HuH-7 (cell line): Measurements from ENCODE around the gene FALEC.
A peak's percentile ranks its signal among the peaks of the same experiment; 100 is the strongest.
"Not testable (repeated sequence)": the region's sequence is repeated elsewhere in the genome, so short reads cannot be mapped to it uniquely, and the experiment has no call there.

Source experiments
- DNase-seq: peaks from one replicate; pipeline ENCODE4 v3.0.0; 2011; ENCODE audit warnings: low spot score

Gene FALEC

DNA sequence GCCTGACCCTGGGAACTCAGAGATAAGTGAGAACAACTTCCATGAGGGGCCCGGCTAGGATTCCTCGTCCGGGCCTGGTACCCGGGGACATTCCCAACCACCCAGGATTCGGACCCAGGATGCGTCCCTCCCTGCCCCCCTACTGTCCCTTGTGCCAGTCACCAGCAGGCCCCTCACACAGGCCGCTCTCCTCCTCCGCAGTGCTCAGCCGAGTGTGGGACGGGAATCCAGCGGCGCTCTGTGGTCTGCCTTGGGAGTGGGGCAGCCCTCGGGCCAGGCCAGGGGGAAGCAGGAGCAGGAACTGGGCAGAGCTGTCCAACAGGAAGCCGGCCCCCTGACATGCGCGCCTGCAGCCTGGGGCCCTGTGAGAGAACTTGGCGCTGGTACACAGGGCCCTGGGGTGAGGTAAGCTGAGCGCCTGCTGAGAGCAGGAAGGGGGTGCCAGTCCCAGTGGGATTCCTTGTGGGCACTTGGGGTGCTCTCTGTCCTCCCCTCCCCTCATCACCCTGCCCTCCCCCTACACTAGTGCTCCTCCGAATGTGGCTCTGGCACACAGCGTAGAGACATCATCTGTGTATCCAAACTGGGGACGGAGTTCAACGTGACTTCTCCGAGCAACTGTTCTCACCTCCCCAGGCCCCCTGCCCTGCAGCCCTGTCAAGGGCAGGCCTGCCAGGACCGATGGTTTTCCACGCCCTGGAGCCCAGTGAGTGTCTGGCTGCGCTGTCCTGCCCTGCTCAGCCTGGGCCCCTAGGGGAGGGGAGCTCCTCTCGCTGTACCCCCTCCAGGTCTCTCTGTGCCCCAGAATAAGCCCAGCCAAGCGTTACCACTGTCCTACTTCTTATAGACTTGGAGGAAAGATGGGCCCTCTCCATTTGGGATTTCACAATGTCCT is 43.5 kb downstream of the FALEC start:
- no peak for DNase-seq

DNA sequence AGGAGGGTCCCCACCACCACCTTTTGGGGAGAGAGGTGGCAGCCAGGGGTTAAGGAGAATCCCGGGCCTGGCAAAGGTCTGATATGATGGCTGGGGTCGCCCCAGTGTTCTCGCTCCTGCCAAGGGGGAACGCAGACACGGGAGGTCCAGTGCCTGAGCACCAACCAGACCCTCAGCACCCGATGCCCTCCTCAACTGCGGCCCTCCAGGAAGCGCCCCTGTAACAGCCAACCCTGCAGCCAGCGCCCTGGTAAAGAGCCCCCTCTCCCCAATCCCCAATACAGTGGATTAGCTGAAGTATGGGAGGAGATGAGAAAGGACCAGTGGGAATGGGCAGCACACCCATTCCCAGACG is 44.1 kb downstream of the FALEC start:
- DNase-seq, result no peak

DNA sequence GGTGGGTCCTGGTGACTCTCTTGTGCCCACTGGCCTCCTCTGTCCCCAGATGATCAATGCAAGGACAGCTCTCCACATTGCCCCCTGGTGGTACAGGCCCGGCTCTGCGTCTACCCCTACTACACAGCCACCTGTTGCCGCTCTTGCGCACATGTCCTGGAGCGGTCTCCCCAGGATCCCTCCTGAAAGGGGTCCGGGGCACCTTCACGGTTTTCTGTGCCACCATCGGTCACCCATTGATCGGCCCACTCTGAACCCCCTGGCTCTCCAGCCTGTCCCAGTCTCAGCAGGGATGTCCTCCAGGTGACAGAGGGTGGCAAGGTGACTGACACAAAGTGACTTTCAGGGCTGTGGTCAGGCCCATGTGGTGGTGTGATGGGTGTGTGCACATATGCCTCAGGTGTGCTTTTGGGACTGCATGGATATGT is 44.5 kb downstream of the FALEC start:
- DNase-seq, result peak; percentile 81

DNA sequence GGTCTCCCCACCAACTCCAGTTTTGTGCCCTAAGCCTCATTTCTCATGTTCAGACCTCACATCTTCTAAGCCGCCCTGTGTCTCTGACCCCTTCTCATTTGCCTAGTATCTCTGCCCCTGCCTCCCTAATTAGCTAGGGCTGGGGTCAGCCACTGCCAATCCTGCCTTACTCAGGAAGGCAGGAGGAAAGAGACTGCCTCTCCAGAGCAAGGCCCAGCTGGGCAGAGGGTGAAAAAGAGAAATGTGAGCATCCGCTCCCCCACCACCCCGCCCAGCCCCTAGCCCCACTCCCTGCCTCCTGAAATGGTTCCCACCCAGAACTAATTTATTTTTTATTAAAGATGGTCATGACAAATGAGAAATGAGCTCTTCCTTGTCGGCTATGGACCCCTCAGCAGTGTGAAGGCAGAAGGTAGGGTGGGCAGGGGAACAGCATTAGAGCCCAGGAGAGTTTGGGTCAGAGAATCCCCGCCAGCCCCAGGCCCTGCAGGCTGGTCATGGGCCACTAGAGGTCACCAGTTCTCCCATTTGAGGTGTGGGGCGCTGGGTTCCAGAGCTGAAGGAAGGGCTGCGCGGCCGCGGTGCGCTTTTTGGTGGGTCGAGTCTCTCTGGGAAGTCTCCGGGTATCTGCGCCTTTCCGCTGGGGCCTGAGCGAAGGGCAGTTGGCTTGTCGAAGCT is 45.2 kb downstream of the FALEC start:
- DNase-seq, result peak; percentile 79

- DNase-seq, result peak; percentile 84
These were observed 45.9 kb downstream of the FALEC start for GRCh38 chr1:150561254-150561973.

GRCh38 chr1:150561974-150562445 is 46.5 kb downstream of the FALEC start:
- DNase-seq, result peak; percentile 81

DNA sequence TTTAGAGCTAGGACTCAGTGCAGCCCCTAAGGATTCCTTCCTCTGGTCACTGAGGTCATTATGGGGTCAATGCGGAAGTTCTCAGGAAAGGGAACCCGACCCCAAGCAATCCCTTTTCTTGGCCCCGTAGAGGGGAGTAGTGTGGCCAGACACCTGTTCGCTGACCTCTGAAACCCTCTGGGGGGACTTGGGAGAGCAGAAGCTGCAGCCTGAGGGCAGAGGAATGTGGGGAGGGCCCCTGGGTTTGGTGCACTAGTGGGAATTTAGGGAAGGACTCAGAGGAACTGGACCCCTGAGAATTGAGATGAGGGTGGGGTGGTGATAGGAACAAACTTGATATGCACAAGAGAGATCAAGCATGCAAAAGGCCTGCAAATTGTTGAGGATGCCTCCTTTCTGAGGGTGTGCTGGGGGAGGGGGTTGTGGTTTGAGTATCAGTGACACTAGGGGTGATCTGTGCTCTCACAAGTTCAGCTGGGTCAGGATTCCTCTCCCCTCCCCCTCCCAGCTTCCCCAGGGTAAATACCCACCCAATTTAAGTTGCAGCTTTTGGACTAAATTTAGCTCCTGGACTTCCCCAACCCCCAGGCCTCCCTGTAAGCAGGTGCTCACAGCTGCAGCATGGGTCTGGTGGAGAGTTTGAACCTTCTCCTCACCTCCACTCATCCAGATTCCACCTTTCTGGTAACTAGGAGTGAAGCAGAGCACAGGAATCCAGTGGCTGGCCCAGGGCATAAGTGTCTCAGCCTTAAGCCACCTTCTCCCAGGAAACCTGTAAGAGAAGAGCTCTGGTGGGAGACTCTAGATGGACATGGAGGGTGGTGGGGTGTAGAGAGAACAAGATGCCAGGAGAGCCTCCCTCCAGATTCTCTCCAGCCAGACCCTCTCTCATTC is 47.1 kb downstream of the FALEC start:
- DNase-seq, result no peak

- DNase-seq, result no peak
These were observed 47.9 kb downstream of the FALEC start for GRCh38 chr1:150563340-150564038.

GRCh38 chr1:150564051-150564991 is 48.8 kb downstream of the FALEC start:
- DNase-seq, result no peak

- DNase-seq, result not testable (repeated sequence)
These were observed 49.9 kb downstream of the FALEC start for GRCh38 chr1:150565240-150565991.

DNA sequence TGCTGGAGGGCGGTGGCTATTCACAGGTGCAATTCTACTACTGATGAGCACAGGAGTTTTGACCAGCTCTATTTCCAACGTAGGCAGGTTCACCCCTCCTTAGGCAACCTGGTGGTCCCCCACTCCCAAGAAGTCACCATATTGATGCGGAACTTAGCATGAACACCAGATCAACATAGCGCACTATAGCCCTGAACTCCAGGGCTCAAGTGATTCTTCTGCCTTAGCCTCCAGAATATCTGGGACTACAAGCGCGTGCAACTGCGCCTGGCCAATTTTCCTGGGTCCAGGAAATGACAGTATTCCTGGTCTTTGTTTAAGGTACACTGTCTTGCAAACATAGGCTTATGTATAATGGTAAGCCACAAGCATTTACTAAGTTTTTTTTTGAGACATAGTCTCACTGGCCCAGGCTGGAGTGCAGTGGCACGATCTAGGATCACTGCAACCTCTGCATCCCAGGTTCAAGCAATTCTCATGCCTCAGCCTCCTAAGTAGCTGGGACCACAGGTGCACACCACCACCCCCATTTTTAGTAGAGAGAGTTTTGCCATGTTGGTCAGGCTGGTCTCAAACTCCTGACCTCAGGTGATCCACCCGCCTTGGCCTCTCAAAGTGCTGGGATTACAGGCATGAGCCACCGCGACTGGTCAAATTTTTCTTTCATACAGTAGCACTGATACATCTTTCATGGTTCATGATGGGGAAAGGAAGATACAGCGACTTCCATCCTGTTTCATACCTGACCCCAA is 51.2 kb downstream of the FALEC start:
- no peak for DNase-seq

- DNase-seq, result no peak
These were observed 51.8 kb downstream of the FALEC start for GRCh38 chr1:150567341-150567716.

- no peak for DNase-seq
These were observed 52.4 kb downstream of the FALEC start for GRCh38 chr1:150567717-150568593.

DNA sequence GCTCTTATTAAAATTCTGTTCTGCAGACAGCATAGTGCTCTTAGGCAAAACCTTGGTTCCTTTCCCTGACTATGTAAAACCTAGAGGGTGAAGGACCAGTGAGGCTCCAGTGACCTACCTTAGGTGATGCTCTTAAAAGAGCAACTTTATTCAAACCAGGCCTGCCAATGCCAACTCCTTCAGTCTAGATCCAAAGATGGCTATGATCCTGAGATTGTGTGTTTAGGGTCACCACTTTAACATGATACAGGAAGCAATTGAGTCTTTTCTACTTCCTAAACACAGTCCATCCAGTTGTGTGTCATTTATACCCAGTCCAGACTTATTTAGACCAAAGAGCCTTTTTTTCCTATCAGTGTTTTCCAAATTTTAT is 53.0 kb downstream of the FALEC start:
- DNase-seq, result no peak

DNA sequence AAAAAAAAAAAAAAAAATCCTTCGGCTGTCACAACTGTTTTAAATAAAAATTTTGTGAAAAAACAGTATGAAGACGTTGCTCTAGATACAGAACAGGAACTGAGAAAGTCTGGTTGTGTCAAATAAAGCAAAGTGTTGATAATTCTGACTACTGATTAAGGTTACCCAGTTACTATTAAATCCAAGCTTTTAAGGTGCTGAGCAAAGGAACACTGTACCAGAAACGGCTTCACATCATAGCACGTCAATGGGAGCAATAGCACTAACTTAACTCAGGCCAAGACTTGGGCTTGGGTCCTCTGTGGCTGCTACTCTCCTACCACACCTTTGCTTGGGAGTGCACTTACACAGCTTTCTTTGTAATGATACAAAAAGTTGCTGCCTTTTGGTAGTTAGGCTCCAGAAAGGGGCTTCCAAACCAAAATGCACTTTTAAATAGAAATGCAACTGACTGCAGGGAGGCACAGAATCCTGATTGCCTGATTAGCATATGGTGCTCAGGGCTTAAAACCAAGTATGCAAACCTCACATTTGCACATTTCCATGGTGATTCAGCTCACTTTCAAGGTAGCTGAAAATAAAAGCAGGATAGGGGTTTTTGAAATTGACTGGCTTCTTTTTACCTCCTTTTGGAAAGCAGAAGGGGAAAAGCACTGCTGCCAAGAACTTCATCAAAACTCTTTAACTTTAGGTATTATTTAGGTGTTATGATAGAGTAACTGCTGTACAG is 57.5 kb downstream of the FALEC start:
- DNase-seq, result no peak

GRCh38 chr1:150573648-150574071 is 58.1 kb downstream of the FALEC start:
- DNase-seq, result not testable (repeated sequence)
